Esophagus squamous epithelium (tissue), 4 donors: ENCODE data around the gene PNPLA5.
"Not testable (repeated sequence)": the region's sequence is repeated elsewhere in the genome, so short reads cannot be mapped to it uniquely, and the experiment has no call there.

Experiments
- POLR2A ChIP-seq, 4 donors: fragments of 450-650 bp; IDR thresholded peaks; one replicate each; pipeline ENCODE4 v1.6.1; 2017; ENCODE audit warnings: antibody characterized with exemption in 4 of 4, mild to moderate bottlenecking in 4 of 4, moderate library complexity in 3 of 4
- TF ChIP-seq, protein P1 (sequence below), 6 experiments: fragments of 450-650 bp in 4 of 6; fragments of 200-600 bp in 2 of 6; sonication (generic) in 2 of 6; IDR thresholded peaks; one replicate each; pipeline ENCODE4 v1.5.1; 2016 to 2019; ENCODE audit warnings: antibody characterized with exemption in 6 of 6, mild to moderate bottlenecking in 4 of 6, moderate library complexity in 4 of 6

DNA sequence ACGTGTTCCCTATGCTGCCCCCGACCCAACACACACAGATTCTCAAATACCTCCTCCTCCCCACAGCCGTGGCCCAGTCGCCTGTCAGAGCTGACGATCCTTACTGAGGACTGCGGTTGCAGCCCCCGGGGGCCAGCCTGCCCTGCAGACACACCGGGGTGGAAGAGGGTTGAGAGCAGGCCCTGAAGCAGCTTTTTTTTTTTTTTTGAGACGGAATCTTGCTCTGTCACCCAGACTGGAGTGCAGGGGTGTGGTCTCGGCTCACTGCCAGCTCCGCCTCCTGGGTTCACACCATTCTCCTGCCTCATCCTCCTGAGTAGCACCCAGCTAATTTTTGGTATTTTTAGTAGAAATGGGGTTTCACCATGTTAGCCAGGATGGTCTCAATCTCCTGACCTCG is 11.2 kb upstream of the PNPLA5 start:
- TF ChIP-seq, protein P1, sequence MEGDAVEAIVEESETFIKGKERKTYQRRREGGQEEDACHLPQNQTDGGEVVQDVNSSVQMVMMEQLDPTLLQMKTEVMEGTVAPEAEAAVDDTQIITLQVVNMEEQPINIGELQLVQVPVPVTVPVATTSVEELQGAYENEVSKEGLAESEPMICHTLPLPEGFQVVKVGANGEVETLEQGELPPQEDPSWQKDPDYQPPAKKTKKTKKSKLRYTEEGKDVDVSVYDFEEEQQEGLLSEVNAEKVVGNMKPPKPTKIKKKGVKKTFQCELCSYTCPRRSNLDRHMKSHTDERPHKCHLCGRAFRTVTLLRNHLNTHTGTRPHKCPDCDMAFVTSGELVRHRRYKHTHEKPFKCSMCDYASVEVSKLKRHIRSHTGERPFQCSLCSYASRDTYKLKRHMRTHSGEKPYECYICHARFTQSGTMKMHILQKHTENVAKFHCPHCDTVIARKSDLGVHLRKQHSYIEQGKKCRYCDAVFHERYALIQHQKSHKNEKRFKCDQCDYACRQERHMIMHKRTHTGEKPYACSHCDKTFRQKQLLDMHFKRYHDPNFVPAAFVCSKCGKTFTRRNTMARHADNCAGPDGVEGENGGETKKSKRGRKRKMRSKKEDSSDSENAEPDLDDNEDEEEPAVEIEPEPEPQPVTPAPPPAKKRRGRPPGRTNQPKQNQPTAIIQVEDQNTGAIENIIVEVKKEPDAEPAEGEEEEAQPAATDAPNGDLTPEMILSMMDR (IDR thresholded peaks at IDR 0.05) = not testable (repeated sequence)
- TF ChIP-seq POLR2A (IDR thresholded peaks at IDR 0.05) = not testable (repeated sequence)
